ENCODE data around the gene ATG2A.

DNA sequence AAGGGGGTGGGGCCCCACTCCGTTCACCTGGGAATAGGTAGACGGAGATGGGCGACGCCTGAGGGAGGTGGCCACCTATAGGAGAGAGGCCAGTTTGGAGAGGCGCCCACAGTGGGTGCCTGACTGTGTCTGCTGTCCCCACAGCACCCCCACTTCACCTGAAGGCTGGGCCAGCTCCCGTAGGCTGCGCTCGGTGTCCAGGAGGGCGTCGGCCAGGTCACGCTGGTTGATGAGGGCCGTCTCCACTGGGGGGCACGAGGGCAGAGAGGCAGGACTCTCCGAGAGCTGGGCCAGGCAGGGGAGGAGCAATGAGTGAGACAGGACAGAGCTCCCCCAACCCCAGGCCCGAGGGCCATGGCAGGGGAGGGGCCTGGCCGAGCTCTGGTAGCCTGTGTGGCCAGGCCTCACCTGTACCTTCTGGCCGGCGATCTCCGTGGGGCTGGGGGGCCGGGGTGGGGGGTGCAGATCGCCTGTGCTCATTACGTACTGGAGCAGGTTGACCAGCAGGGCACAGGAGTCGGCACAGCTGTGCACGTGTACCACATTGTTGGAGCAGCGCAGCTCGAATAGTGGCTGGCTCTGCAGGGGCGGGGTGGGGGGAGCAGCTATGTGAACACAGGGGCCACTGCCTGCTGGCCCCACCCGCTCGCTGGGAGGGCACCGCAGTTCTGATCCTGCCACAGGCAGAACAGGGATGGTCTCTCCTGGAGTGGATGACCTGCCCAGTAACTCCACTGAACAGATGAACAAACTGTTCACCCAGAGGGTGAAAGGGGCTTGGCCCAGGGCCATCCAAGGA lies 14.7 kb downstream of the ATG2A start:
- TF ChIP-seq POLR2A (IDR thresholded peaks at IDR 0.05; ENCODE audit: low read length): no peak
- no peak for TF ChIP-seq GATA1 (IDR thresholded peaks at IDR 0.05; ENCODE audit: low read depth, low read length)

Measured in erythroblast (primary cell).